Body of pancreas (tissue), 4 donors: Measurements from ENCODE around the gene CNOT6. TPM values are rescaled to one million over a fixed set of nuclear protein-coding genes. Genes with fewer than 3 reads are reported as not detected.
A peak's percentile ranks its signal among the peaks of the same experiment; 100 is the strongest.
"Not testable (repeated sequence)": the region's sequence is repeated elsewhere in the genome, so short reads cannot be mapped to it uniquely, and the experiment has no call there.

ENCODE experiments used
- ATAC-seq: fragments of 150-250 bp; one replicate; pipeline ENCODE4 v1.9.1; 2016
- DNase-seq, 4 donors: peaks; one replicate each; pipeline ENCODE4 v3.0.0-alpha.2; 2019
- H3K27ac ChIP-seq, 4 donors: fragments of 200-600 bp; sonication (generic); 1 replicate in 3 of 4; 2 replicates in 1 of 4; pipeline versions ENCODE4 v1.5.1 to v1.6.1; 2016 to 2019; ENCODE audit warnings: mild to moderate bottlenecking in 1 of 4, mixed read lengths in 1 of 4, moderate library complexity in 1 of 4
- H3K27me3 ChIP-seq, 2 donors: fragments of 200-600 bp; sonication (generic); one replicate each; pipeline ENCODE4 v1.6.0; 2016; ENCODE audit warnings: mild to moderate bottlenecking in 1 of 2
- H3K36me3 ChIP-seq, 2 donors: fragments of 200-600 bp; sonication (generic); replicated peaks in 1 of 2; 2 replicates each; pipeline ENCODE4 v1.5.1; 2016; ENCODE audit warnings: low read depth in 2 of 2; ENCODE audit not compliant: insufficient read depth in 1 of 2
- H3K4me1 ChIP-seq: fragments of 200-600 bp; sonication (generic); one replicate; pipeline ENCODE4 v1.6.0; 2016
- H3K4me3 ChIP-seq, 2 donors: fragments of 200-600 bp; sonication (generic); 1 replicate in 1 of 2; 2 replicates in 1 of 2; pipeline ENCODE4 v1.5.1; 2016 to 2019
- H3K9me3 ChIP-seq, 3 donors: fragments of 200-600 bp; sonication (generic); 1 replicate in 2 of 3; 2 replicates in 1 of 3; pipeline ENCODE4 v1.5.1; 2016
- CTCF ChIP-seq, 7 experiments: fragments of 450-650 bp in 4 of 7; fragments of 200-600 bp in 3 of 7; sonication (generic) in 3 of 7; IDR thresholded peaks; one replicate each; pipeline ENCODE4 v1.5.1; 2016 to 2019; ENCODE audit warnings: antibody characterized with exemption in 7 of 7
- POLR2A ChIP-seq, 3 donors: fragments of 450-650 bp; IDR thresholded peaks; one replicate each; pipeline ENCODE4 v1.6.1; 2016; ENCODE audit warnings: antibody characterized with exemption in 3 of 3, mild to moderate bottlenecking in 2 of 3
- WGBS, 2 donors: methylation state at CpG; one replicate each; pipeline ENCODE4 v1.1.5; 2017; 5-methylcytosine and 5-hydroxymethylcytosine counted together
- intact Hi-C: fragments of 100-400 bp; cut with DNase I; formaldehyde crosslinking; loops from one replicate; pipeline ENCODE4 v1.15.1; 2023
- total RNA-seq, 2 donors: library from RNA; depleted of rRNA; stranded (reverse); fragments of >200 nt; gene quantifications; one replicate each; pipeline ENCODE4 v1.1.0, GENCODE V29; 2016

The CNOT6 gene
- total RNA-seq, 2 donors from 2014 or later = 4.0 to 7.5 TPM

- peaks cover 12% of the 10 kb centered on the region for H3K4me1 ChIP-seq
- peak overlapping the region in 1 of 4 donors; percentile 73 for H3K27ac ChIP-seq
- H3K36me3 ChIP-seq = no peaks in the 10 kb centered on the region
- WGBS, 2 donors = 28 to 29% methylated on average over 16 of the region's 16 CpGs
- ATAC-seq (peak; percentile 51), DNase-seq (peak; percentile 40 to 60 (median 52))
- peak; percentile 76 to 87 (median 85) for TF ChIP-seq CTCF (IDR thresholded peaks at IDR 0.05)
- no peak for TF ChIP-seq POLR2A (IDR thresholded peaks at IDR 0.05)
- H3K27me3 ChIP-seq = no peaks in the 10 kb centered on the region
- intact Hi-C loops = no loop called here
- H3K4me3 ChIP-seq = no peak overlapping the region
- H3K9me3 ChIP-seq = no peaks in the 10 kb centered on the region
Observed at GRCh38 chr5:180470966-180471582, 23.1 kb upstream of the CNOT6 start.

- intact Hi-C loops = no loop called here
Observed at GRCh38 chr5:180471866-180472265, 22.3 kb upstream of the CNOT6 start.

GRCh38 chr5:180472269-180472668 is 21.9 kb upstream of the CNOT6 start:
- Histone ChIP-seq H3K9me3 (no peaks in the 10 kb centered on the region), H3K27me3 (no peaks in the 10 kb centered on the region), H3K36me3 (no peaks in the 10 kb centered on the region), H3K4me3 (no peak overlapping the region), H3K4me1 (peaks cover 12% of the 10 kb centered on the region), H3K27ac (peak overlapping the region in 3 of 4 donors; percentile 15 to 73 (median 68))
- ATAC-seq (peak; percentile 80), DNase-seq (no peak)
- TF ChIP-seq CTCF (IDR thresholded peaks at IDR 0.05) = no peak
- no peak for TF ChIP-seq POLR2A (IDR thresholded peaks at IDR 0.05)
- WGBS, 2 donors = 38 to 45% methylated on average over 4 of the region's 4 CpGs
- intact Hi-C loops = no loop called here

More at GRCh38 chr5:180471866-180472265, 22.3 kb upstream of the CNOT6 start:
- Histone ChIP-seq H3K27me3 (no peaks in the 10 kb centered on the region), H3K9me3 (no peaks in the 10 kb centered on the region), H3K4me3 (no peak overlapping the region), H3K36me3 (no peaks in the 10 kb centered on the region), H3K27ac (peak overlapping the region in 3 of 4 donors; percentile 15 to 73 (median 68)), H3K4me1 (peaks cover 12% of the 10 kb centered on the region)
- ATAC-seq (peak; percentile 27), DNase-seq (no peak)
- 52 to 56% methylated on average over 7 of the region's 7 CpGs for WGBS, 2 donors
- TF ChIP-seq CTCF (IDR thresholded peaks at IDR 0.05) (no peak), POLR2A (IDR thresholded peaks at IDR 0.05) (no peak)

- H3K27me3 ChIP-seq, H3K4me3 ChIP-seq, DNase-seq, H3K36me3 ChIP-seq, ATAC-seq, H3K9me3 ChIP-seq, intact Hi-C loops: not testable (repeated sequence)
- Histone ChIP-seq H3K4me1 (peaks cover 12% of the 10 kb centered on the region), H3K27ac (peak overlapping the region in 2 of 4 donors; percentile 46 to 68)
- 80 to 84% methylated on average over 8 of the region's 8 CpGs for WGBS, 2 donors
Observed at GRCh38 chr5:180473386-180473785, 20.8 kb upstream of the CNOT6 start.

- Histone ChIP-seq H3K36me3 (no peaks in the 10 kb centered on the region), H3K27me3 (no peaks in the 10 kb centered on the region), H3K9me3 (no peaks in the 10 kb centered on the region), H3K4me1 (peaks cover 12% of the 10 kb centered on the region), H3K4me3 (no peak overlapping the region), H3K27ac (no peak overlapping the region)
- no peak for ATAC-seq
- 69 to 79% methylated on average over 5 to 11 of the region's 11 CpGs for WGBS, 2 donors
- TF ChIP-seq CTCF (IDR thresholded peaks at IDR 0.05) = no peak
- TF ChIP-seq POLR2A (IDR thresholded peaks at IDR 0.05) = no peak
- DNase-seq = no peak
- intact Hi-C loops = no loop called here
Observed at GRCh38 chr5:180474569-180474968, 19.6 kb upstream of the CNOT6 start.

- 86 to 88% methylated on average over 12 to 20 of the region's 20 CpGs for WGBS, 2 donors
- H3K9me3 ChIP-seq, H3K27ac ChIP-seq, H3K36me3 ChIP-seq, H3K4me3 ChIP-seq, H3K4me1 ChIP-seq, ATAC-seq, H3K27me3 ChIP-seq, DNase-seq, intact Hi-C loops: not testable (repeated sequence)
Observed at GRCh38 chr5:180475969-180476524, 18.1 kb upstream of the CNOT6 start.
